ENCODE measurements around the gene RBMS3. TPM values are rescaled to one million over a fixed set of nuclear protein-coding genes. Genes with fewer than 3 reads are reported as not detected.

Gene RBMS3
- total RNA-seq, 4 donors from 2014 or later: 116 to 171 (median 152) TPM

GRCh38 chr3:29695643-29696198 is 414.9 kb downstream of the RBMS3 start:
- no peaks in the 10 kb centered on the region for H3K36me3 ChIP-seq
- no peak for TF ChIP-seq POLR2A (IDR thresholded peaks at IDR 0.05)
- TF ChIP-seq CTCF (IDR thresholded peaks at IDR 0.05): no peak
- no peak overlapping the region for H3K4me3 ChIP-seq (replicated peaks in 1 of 3)
- peak in 1 of 2 donors; percentile 27 for DNase-seq
- peaks cover 35 to 56% of the 10 kb centered on the region in 2 donors for H3K4me1 ChIP-seq
- no peaks in the 10 kb centered on the region for H3K27me3 ChIP-seq
- intact Hi-C loops (cut with DNase I): loop anchor here (5.0 kb wide), 1 partner anchor 413 kb away; the partner anchor contains the start of gene RBMS3
- 16 to 17% methylated on average over 3 of the region's 3 CpGs for WGBS, 2 donors
- H3K9me3 ChIP-seq: no peaks in the 10 kb centered on the region
- H3K27ac ChIP-seq: peak overlapping the region; percentile 89 to 94 (median 92)

- H3K9me3 ChIP-seq: no peaks in the 10 kb centered on the region
- no peak for DNase-seq
- no peaks in the 10 kb centered on the region for H3K27me3 ChIP-seq
- TF ChIP-seq CTCF (IDR thresholded peaks at IDR 0.05) (no peak), POLR2A (IDR thresholded peaks at IDR 0.05) (no peak)
- H3K36me3 ChIP-seq: no peaks in the 10 kb centered on the region
- 72 to 79% methylated on average over 2 of the region's 2 CpGs for WGBS, 2 donors
- H3K4me1 ChIP-seq: peaks cover 35 to 56% of the 10 kb centered on the region in 2 donors
- intact Hi-C loops (cut with DNase I): loop anchor here (5.0 kb wide), 1 partner anchor 414 kb away; the partner anchor contains the start of gene RBMS3
- H3K27ac ChIP-seq: peak overlapping the region; percentile 89 to 94 (median 92)
- H3K4me3 ChIP-seq (replicated peaks in 1 of 3): no peak overlapping the region
Observed at GRCh38 chr3:29696311-29696710, 415.4 kb downstream of the RBMS3 start.

- TF ChIP-seq CTCF (IDR thresholded peaks at IDR 0.05) (no peak), POLR2A (IDR thresholded peaks at IDR 0.05) (no peak)
- H3K27ac ChIP-seq: no peak overlapping the region
- intact Hi-C loops (cut with DNase I): loop anchor here (5.0 kb wide), 1 partner anchor 416 kb away; the partner anchor contains the start of gene RBMS3
- 79 to 92% methylated on average over 2 of the region's 2 CpGs for WGBS, 2 donors
- H3K4me1 ChIP-seq: peaks cover 32 to 49% of the 10 kb centered on the region in 2 donors
- H3K27me3 ChIP-seq: no peaks in the 10 kb centered on the region
- no peak for DNase-seq
- H3K9me3 ChIP-seq: no peaks in the 10 kb centered on the region
- no peak overlapping the region for H3K4me3 ChIP-seq (replicated peaks in 1 of 3)
- H3K36me3 ChIP-seq: no peaks in the 10 kb centered on the region
Observed at GRCh38 chr3:29697989-29698388, 417.1 kb downstream of the RBMS3 start.

- TF ChIP-seq CTCF (IDR thresholded peaks at IDR 0.05): no peak
- TF ChIP-seq POLR2A (IDR thresholded peaks at IDR 0.05): no peak
- Histone ChIP-seq H3K27ac (no peak overlapping the region), H3K4me3 (replicated peaks in 1 of 3) (no peak overlapping the region), H3K36me3 (no peaks in the 10 kb centered on the region), H3K4me1 (peaks cover 15 to 30% of the 10 kb centered on the region in 2 donors), H3K27me3 (no peaks in the 10 kb centered on the region), H3K9me3 (no peaks in the 10 kb centered on the region)
- no peak for DNase-seq
- intact Hi-C loops (cut with DNase I): no loop called here
- WGBS, 2 donors: 96 to 97% methylated on average over 2 of the region's 2 CpGs
Observed at GRCh38 chr3:29700256-29700655, 419.4 kb downstream of the RBMS3 start.

GRCh38 chr3:29701326-29701983 is 420.6 kb downstream of the RBMS3 start:
- Histone ChIP-seq H3K4me1 (peaks cover 5 to 18% of the 10 kb centered on the region in 2 donors), H3K36me3 (no peaks in the 10 kb centered on the region), H3K4me3 (replicated peaks in 1 of 3) (no peak overlapping the region), H3K27me3 (no peaks in the 10 kb centered on the region), H3K27ac (no peak overlapping the region), H3K9me3 (no peaks in the 10 kb centered on the region)
- no peak for TF ChIP-seq CTCF (IDR thresholded peaks at IDR 0.05)
- no peak for TF ChIP-seq POLR2A (IDR thresholded peaks at IDR 0.05)
- no peak for DNase-seq
- 92 to 96% methylated on average over 10 to 21 of the region's 41 CpGs for WGBS, 2 donors
- intact Hi-C loops (cut with DNase I): no loop called here

Data from thyroid gland (tissue), 4 donors.